ENCODE results near the gene ZNF579.
"Not testable (repeated sequence)": the region's sequence is repeated elsewhere in the genome, so short reads cannot be mapped to it uniquely, and the experiment has no call there.

ZNF579 gene

DNA sequence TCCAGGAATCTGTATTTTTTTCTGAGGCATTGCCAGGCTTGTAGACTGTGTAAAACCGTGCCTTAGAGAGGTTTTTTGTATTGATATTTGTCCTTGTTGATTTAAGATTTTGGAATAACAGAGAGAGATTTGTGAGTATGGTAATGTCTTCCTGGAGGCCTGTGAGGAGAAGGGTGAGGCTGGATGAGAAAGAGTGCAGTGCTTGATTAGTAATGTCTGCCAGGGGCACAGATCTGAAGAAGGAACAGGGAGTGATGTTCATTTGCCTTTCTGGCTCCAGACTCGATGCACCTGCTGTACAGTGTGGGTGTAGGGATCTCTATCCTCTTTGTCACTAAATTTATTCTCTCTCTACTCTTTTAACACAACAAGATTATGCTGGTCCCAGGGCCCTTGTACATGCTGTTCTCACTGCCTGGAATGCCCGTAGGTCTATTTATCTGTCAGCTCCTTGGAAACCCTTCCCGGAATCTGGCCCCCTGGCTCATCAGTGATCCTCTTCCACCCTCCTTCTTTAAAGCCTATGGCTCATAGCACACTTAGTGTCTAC is 14.4 kb upstream of the ZNF579 start:
- DNase-seq (ENCODE audit: low read depth in 2 of 2) = no peak

DNA sequence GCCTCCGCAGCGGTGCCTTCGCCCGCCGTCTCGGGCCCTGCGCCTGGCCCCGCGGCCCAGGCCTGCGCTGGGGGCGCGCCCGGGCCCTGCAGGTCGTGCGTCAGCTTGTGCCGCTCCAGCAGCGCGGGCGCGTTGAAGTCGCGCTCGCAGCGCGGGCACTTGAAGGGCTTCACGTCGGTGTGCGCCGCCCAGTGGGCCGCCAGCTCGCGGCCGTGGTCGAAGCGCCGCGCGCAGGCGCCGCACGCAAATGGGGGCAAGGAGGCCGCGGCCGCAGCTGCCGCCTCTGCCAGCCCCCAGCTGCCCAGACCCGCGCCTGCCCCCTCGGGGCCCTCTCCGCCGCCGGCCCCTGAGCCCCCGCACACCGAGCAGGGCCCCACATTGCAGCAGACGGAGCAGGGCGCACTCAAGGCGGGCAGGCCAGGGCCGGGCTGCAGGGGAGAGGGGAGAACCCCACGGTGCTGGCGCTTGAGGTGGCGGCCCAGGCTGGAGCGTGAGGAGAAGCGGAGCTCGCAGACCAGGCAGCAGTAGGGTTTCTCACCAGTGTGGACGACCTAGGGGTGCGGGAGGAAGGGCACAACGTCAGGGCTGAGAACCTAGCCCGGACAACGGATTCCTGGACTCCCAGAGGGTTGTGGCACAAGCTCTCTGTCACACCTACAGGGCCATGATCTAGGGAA is 12.6 kb upstream of the ZNF579 start:
- DNase-seq (ENCODE audit: low read depth in 2 of 2) = no peak

DNA sequence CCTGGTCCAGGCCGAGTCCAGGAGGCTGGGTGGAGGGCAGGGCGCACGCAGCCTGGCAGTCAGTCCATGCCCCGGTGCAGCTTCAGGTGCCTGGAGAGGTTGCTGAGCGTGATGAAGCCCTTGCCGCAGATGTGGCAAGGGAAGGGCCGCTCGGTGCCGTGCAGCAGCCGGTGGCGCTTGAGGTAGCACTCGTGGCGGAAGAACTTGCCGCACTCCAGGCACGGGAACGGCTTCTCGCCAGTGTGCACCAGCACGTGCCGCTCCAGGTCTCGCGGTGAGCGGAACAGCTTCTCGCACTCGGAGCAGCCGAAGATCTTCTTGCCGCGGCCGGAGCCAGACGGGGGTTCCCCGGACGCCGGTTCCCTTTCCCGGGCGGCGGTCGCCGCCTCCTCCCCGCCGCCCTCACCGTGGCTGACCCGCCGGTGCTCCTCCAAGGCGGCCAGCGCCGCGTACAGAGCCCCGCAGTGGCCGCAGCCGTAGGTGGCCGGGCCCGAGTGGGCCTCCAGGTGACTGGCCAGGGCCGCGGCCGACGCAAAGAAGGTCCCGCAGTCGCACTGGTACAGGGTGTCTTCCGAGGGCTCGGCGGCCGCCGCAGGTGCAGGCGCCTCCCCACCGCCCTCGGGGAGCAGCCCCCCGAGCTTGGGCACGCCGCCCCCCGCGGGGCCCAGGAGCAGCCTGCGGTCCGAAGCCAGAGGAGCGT is 11.9 kb upstream of the ZNF579 start:
- no peak for DNase-seq (ENCODE audit: low read depth in 2 of 2)

- DNase-seq (ENCODE audit: low read depth in 2 of 2) = no peak
These were observed 10.9 kb upstream of the ZNF579 start for GRCh38 chr19:55591555-55591954.

DNA sequence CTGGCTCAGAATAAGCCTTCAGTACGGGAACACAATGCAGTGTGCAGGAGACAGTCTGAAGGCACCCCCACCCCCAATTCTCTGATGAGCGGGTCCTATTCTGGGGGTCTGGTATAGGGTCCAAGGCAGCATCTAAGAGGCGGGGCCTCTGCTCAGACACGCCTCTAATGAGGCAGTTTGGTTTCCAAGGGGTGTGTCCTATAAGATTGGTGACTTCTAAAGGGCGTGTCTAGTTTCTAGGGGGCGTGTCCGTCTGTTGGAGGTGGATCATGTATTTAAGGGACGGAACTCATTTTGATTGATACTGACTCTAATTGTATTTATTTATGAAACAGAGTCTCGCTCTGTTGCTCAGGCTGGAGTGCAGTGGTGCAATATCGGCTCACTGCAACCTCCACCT is 10.0 kb upstream of the ZNF579 start:
- DNase-seq (ENCODE audit: low read depth in 2 of 2) = no peak

DNA sequence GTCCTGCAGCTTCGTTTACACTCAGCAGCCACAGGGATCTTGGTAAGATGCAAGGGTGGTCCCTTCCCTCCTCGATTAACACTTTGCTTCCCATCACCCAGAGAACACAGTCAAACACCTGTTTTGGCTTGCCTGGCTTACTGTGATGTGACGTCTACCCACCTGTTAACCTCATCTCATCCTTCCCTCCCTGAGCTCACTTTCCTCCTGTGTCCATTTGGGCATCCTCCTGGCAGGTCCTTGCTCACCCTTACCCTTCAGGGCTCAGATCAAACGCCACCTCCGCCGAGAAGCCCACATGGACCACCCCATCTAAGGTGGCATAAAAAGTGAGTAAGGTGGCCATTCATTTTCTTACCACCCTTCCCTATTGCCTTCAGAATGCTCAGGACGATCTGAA is 9.5 kb upstream of the ZNF579 start:
- DNase-seq (ENCODE audit: low read depth in 2 of 2) = no peak

- DNase-seq (ENCODE audit: low read depth in 2 of 2) = no peak
These were observed 8.1 kb upstream of the ZNF579 start for GRCh38 chr19:55588738-55589137.

DNA sequence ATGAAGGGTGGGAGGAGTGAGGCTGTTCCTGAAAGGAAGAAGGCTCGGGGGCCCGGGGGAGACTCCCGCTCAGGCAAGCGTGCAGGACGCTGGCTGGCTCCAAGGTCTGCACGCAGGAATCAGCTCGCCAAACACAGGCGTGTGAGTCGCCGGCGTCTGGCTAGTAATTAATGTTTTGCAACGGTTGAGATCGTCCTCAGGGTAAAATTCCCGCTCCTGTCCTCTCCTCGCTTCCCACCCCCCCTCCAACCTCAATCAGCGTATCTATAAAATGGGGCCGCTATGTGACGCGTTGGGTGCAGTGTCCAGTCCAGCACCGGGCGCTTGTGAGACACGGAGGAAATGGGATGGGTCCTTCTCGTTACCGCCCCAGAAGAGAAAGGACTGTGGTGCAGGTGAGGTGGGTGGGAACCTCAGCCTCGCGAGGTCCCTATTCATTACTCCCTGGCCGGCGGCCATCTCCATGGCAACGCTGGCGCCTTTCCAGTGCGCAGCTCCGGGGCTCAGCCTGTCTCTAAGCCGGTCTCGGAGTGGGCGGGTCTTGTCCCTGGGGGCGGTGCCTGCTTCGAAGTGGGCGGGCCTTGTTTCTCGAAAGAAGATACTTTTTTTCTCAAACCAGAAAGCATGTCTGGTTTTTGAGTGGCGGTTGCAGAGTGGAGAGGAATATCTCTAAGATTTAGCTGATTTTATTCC is 6.5 kb upstream of the ZNF579 start:
- peak; percentile 81 to 88 for DNase-seq (ENCODE audit: low read depth in 2 of 2)

- DNase-seq (ENCODE audit: low read depth in 2 of 2) = peak in 1 of 2 donors; percentile 41
These were observed 5.2 kb upstream of the ZNF579 start for GRCh38 chr19:55585658-55586339.

DNA sequence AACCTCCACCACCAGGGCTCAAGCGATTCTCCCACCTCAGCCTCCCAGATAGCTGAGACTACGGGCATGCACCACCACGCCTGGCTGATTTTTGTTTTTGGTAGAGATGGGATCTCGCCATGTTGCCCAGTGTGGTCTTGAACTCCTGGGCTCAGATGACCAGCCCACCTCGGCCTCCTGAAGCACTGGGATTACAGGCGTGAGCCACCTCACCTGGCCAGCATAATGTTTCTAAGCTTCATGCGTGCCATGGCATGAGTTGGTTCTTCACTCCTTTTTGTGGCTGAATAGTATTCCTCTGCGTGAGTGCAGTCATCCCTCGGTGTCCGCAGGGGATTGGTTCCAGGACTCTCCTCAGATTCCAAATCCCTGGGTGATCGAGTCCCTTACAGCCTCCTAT is 4.2 kb upstream of the ZNF579 start:
- DNase-seq (ENCODE audit: low read depth in 2 of 2) = no peak

- DNase-seq (ENCODE audit: low read depth in 2 of 2) = not testable (repeated sequence)
These were observed 3.2 kb upstream of the ZNF579 start for GRCh38 chr19:55583897-55584296.

GRCh38 chr19:55582284-55582683 is 1.6 kb upstream of the ZNF579 start:
- DNase-seq (ENCODE audit: low read depth in 2 of 2) = not testable (repeated sequence)

DNA sequence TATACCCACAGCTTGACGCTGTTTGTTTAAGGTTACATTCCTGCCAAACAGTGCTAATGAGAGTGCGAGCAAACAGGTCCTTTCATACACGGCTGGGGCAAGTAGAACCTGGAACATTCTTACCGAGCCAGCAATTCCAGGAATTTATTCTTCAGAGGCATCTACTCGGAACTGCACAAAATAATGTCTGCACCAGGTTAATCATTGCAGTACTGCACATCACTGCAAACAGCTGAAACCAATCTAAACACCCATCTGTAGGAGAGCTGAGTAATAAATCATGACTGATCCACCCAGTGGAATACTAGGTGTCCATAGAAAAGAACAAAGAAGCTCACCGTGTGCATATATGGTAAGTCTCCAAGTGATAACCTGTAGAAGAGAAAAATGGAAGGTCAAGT is 1.2 kb upstream of the ZNF579 start:
- no peak for DNase-seq (ENCODE audit: low read depth in 2 of 2)

DNA sequence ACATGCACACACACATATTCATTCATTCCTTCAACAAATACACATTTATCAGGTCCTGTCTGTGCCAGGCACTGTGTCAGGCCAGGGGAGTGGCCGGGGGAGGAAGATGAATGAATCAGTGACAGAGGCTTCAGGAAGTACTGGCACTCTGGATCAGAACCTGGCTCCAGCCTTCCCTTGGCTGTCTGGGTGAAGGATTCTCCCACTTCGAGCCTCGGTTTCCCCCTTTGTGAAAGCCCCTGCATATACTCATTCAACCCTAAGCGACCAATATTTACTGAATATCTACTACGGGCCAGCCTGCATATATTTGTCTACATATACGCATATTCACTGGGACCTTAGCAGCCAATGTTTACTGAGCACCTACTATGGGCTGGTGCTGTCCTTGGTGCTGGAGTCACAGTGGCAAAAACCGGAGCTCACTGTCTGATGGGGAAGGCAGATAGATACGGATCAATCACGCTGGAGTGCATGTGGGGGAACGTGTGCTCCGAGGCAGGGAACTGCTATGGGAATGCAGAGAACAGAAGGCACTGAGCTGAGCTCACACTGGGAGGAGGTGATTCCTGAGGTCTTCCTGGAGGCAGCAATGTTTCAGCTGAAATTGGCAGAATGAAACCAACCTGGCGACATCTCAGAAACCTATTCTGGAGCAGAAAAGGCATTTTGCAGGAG is 636 bp upstream of the ZNF579 start:
- no peak for DNase-seq (ENCODE audit: low read depth in 2 of 2)

DNA sequence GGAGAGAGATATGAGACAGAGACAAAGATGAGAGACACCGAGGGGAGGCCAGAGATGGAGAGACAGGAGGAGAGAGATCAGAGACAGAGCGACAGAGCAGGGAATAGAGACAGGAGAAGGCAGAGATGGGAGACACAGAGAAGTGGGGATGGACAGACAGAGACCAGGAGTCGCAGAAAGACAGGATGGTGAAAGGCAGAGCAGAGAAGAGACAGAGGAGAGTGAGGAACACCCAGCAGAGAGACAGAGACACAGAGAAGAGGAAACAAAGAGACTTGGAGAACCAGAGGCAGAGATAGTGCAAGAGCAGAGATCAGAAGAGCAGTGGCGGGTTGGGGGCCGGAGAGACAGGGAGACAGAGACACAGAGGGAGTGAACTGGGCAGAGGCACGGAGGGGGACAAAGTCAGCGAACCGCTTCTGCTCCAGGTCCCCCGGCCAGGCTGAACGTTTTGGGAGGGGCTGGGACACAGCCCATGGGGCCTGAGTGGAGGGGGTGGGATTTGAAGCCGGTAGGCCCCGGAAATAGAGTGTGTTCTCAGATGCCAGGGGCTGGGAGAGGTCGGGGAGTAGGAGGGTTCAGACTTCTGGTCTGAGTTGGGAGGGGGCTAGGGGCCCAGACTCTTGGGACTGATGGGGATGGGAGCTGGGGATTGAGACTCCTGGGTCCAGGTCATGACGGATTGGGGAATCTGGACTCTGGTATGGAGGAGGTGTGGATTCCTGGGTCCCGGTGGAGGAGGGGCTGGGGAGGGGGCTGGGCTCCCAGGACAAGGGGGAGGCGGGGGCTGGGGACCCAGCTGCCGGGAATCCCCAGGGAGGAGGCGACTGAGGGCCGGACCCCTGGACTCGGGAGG is 654 bp downstream of the ZNF579 start:
- DNase-seq (ENCODE audit: low read depth in 2 of 2) = no peak

- DNase-seq (ENCODE audit: low read depth in 2 of 2) = no peak
These were observed 1.6 kb downstream of the ZNF579 start for GRCh38 chr19:55578761-55579747.

DNA sequence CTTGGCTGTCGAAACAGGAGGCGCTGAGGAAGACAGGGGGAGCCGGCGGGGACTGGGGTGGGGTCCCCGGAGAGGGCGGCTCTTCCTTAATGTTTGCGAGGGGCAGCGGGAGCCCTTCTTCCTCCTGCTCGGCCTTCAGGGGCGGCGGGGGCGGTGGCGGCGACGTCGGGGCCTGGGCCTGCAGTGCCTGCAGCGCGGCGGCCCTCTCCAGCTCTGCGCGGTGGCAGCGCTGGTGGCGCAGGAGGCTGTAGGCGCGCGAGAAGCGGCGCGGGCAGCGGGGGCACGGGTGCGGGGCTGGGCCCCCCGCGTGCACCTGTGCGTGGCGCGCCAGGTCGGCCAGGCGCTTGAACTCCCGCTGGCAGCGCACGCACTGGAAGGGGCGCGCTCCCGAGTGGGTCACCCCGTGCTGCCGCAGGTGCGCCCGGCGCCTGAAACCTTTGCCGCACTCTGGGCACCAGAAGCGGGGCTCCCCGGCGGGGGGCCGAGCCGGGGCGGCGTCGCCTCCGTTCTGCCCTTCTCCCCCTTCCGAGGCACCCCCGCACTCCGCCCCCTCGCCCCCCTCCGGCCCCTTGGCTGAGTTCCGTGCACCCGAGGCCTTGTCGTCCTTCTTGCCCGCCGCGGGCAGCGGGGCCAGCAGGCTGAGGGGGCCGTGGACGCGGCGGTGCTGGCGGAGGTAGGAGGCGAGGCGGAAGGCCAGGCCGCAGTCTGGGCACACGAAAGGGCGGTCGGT is 2.5 kb downstream of the ZNF579 start:
- DNase-seq (ENCODE audit: low read depth in 2 of 2) = no peak

GRCh38 chr19:55576746-55577145 is 3.9 kb downstream of the ZNF579 start:
- DNase-seq (ENCODE audit: low read depth in 2 of 2) = no peak

GRCh38 chr19:55573929-55574328 is 6.7 kb downstream of the ZNF579 start:
- not testable (repeated sequence) for DNase-seq (ENCODE audit: low read depth in 2 of 2)

Data from stimulated activated CD4-positive, alpha-beta T cell treated with anti-CD3 and anti-CD28 coated beads, Interleukin-1b, Interleukin-23, amount 100 ng/mL, for 1 hour (primary cell).